A204.1 (cell line): ENCODE measurements around the gene HNRNPH1.

Experiments
- FAIRE-seq: peaks from 2 replicates; lab custom pipeline; 2012; peaks lifted over from hg19 to GRCh38; lab: Jason Lieb, UNC

HNRNPH1 gene

GRCh38 chr5:179603308-179603707 lies 20.2 kb downstream of the HNRNPH1 start:
- no peak for FAIRE-seq

- FAIRE-seq, result no peak
These were observed 21.4 kb downstream of the HNRNPH1 start for GRCh38 chr5:179601871-179602625.

- no peak for FAIRE-seq
These were observed 23.5 kb downstream of the HNRNPH1 start for GRCh38 chr5:179599973-179600372.

GRCh38 chr5:179599566-179599965 lies 23.9 kb downstream of the HNRNPH1 start:
- no peak for FAIRE-seq

GRCh38 chr5:179599100-179599499 lies 24.4 kb downstream of the HNRNPH1 start:
- FAIRE-seq, result no peak

GRCh38 chr5:179596421-179596820 lies 27.1 kb downstream of the HNRNPH1 start:
- no peak for FAIRE-seq

- FAIRE-seq, result no peak
These were observed 27.6 kb downstream of the HNRNPH1 start for GRCh38 chr5:179595916-179596315.

GRCh38 chr5:179588166-179588565 lies 35.3 kb downstream of the HNRNPH1 start:
- FAIRE-seq, result no peak

GRCh38 chr5:179585941-179586401 lies 37.5 kb downstream of the HNRNPH1 start:
- no peak for FAIRE-seq

GRCh38 chr5:179577286-179577960 lies 46.0 kb downstream of the HNRNPH1 start:
- FAIRE-seq, result no peak

GRCh38 chr5:179572386-179572785 lies 51.1 kb downstream of the HNRNPH1 start:
- no peak for FAIRE-seq

GRCh38 chr5:179568721-179569120 lies 54.8 kb downstream of the HNRNPH1 start:
- no peak for FAIRE-seq

GRCh38 chr5:179564526-179564925 lies 58.9 kb downstream of the HNRNPH1 start:
- FAIRE-seq, result no peak
